ENCODE measurements around the gene INSYN1. TPM values are rescaled to one million over a fixed set of nuclear protein-coding genes. Genes with fewer than 3 reads are reported as not detected.

Gene INSYN1
- total RNA-seq, 6 donors from 2014 or later: 3.1 to 17.1 (median 5.1) TPM

DNA sequence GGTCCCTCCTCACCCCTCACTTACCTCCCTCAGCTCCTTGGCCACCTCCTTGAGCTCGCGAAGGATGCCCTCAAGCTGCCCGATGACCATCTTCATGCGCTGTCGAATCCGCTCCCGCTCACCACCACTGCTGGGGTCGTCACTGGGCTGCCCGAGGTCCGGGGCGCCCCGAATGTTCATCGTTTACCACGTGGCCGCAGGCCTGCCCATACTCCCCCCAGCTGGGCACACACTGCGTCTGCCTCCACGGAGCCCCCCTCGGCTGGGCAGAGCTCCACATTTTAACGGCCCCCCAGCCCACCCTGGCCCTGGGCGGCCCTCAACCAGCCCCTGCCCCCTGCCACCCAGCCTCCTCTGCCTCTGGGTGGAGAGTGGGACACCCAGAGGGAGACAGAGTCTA lies 2.2 kb downstream of the INSYN1 start:
- Histone ChIP-seq H3K4me3 (peak overlapping the region in 1 of 4 donors; percentile 57), H3K27me3 (peaks cover 0 to 22% (median 12%) of the 10 kb centered on the region in 4 donors), H3K36me3 (no peaks in the 10 kb centered on the region), H3K4me1 (peaks cover 8 to 26% (median 12%) of the 10 kb centered on the region in 4 donors), H3K27ac (no peak overlapping the region), H3K9me3 (no peaks in the 10 kb centered on the region)
- DNase-seq (peak in 1 of 2 donors; percentile 62), ATAC-seq (ENCODE audit: low FRiP score in 2 of 2) (no peak)
- TF ChIP-seq CTCF (IDR thresholded peaks at IDR 0.05): no peak
- WGBS, 2 donors: 85 to 86% methylated on average over 19 to 20 of the region's 20 CpGs

- WGBS, 2 donors: 70 to 83% methylated on average over 4 of the region's 4 CpGs
- H3K27ac ChIP-seq: no peak overlapping the region
- no peaks in the 10 kb centered on the region for H3K36me3 ChIP-seq
- TF ChIP-seq CTCF (IDR thresholded peaks at IDR 0.05) (no peak), EP300 (IDR thresholded peaks at IDR 0.05) (no peak), POLR2A (IDR thresholded peaks at IDR 0.05) (no peak), POLR2AphosphoS5 (IDR thresholded peaks at IDR 0.05) (no peak)
- H3K27me3 ChIP-seq: peaks cover 0 to 22% (median 12%) of the 10 kb centered on the region in 4 donors
- DNase-seq: no peak
- H3K4me1 ChIP-seq: peaks cover 8 to 26% (median 12%) of the 10 kb centered on the region in 4 donors
- H3K9me3 ChIP-seq: no peaks in the 10 kb centered on the region
- ATAC-seq (ENCODE audit: low FRiP score in 2 of 2): no peak
- H3K4me3 ChIP-seq: no peak overlapping the region
Observed at GRCh38 chr15:73750438-73750837, 2.7 kb downstream of the INSYN1 start.

DNA sequence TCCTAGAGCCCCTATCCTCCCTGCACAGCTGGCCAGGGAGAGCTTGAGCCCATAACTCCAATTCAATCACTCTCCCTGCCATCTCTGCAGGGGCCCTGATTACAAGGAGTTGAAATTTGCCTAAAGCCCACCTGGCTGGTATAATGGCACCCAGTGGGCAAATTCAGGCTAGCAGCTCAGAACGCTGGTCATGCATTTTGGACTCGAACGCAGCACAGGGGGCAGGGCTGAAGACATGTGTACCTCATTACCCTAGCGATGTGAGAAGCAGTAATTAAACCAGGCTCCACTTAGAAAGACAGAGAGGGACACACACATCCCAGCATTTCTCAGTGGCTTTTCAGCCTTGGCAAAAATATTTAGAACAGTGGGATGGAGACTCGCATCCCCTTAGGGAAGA lies 3.2 kb downstream of the INSYN1 start:
- Histone ChIP-seq H3K9me3 (no peaks in the 10 kb centered on the region), H3K27ac (no peak overlapping the region), H3K4me1 (peaks cover 8 to 26% (median 12%) of the 10 kb centered on the region in 4 donors), H3K36me3 (no peaks in the 10 kb centered on the region), H3K27me3 (peaks cover 0 to 22% (median 12%) of the 10 kb centered on the region in 4 donors), H3K4me3 (no peak overlapping the region)
- 84 to 86% methylated on average over 5 of the region's 5 CpGs for WGBS, 2 donors
- no peak for ATAC-seq (ENCODE audit: low FRiP score in 2 of 2)
- TF ChIP-seq EP300 (IDR thresholded peaks at IDR 0.05) (no peak), CTCF (IDR thresholded peaks at IDR 0.05) (no peak), POLR2A (IDR thresholded peaks at IDR 0.05) (no peak), POLR2AphosphoS5 (IDR thresholded peaks at IDR 0.05) (no peak)
- DNase-seq: no peak

- Histone ChIP-seq H3K4me3 (no peak overlapping the region), H3K27ac (no peak overlapping the region), H3K27me3 (peaks cover 0 to 22% (median 12%) of the 10 kb centered on the region in 4 donors), H3K9me3 (no peaks in the 10 kb centered on the region), H3K36me3 (no peaks in the 10 kb centered on the region), H3K4me1 (peaks cover 8 to 26% (median 12%) of the 10 kb centered on the region in 4 donors)
- ATAC-seq (ENCODE audit: low FRiP score in 2 of 2): no peak
- TF ChIP-seq EP300 (IDR thresholded peaks at IDR 0.05) (no peak), POLR2AphosphoS5 (IDR thresholded peaks at IDR 0.05) (no peak), POLR2A (IDR thresholded peaks at IDR 0.05) (no peak), CTCF (IDR thresholded peaks at IDR 0.05) (no peak)
- no peak for DNase-seq
- 72 to 92% methylated on average over 5 of the region's 5 CpGs for WGBS, 2 donors
Observed at GRCh38 chr15:73749533-73749932, 3.6 kb downstream of the INSYN1 start.

DNA sequence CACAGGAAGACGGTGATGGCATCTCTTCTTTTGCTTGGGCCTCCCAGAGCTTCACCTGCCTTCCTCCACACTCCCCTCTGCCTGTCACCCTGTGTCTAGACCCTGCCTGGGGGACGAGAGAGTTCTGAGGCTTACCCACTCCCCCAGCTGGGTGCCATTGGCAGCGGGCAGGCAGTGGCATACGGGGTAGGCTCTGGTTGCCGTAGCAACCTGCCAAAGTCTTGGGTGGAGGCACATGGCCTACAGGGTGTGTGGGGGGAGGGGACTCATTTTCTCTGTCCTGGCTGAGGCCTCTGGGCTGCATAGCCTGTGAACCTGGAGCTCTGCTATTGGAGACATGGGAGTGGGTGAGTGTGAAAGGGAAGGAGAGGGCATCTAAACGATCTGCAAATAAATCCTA lies 4.4 kb downstream of the INSYN1 start:
- Histone ChIP-seq H3K4me3 (no peak overlapping the region), H3K9me3 (no peaks in the 10 kb centered on the region), H3K36me3 (no peaks in the 10 kb centered on the region), H3K27me3 (peaks cover 0 to 22% (median 12%) of the 10 kb centered on the region in 4 donors), H3K27ac (no peak overlapping the region), H3K4me1 (peaks cover 8 to 26% (median 12%) of the 10 kb centered on the region in 4 donors)
- no peak for ATAC-seq (ENCODE audit: low FRiP score in 2 of 2)
- DNase-seq: no peak
- no peak for TF ChIP-seq POLR2AphosphoS5 (IDR thresholded peaks at IDR 0.05)
- TF ChIP-seq EP300 (IDR thresholded peaks at IDR 0.05): no peak
- no peak for TF ChIP-seq POLR2A (IDR thresholded peaks at IDR 0.05)
- no peak for TF ChIP-seq CTCF (IDR thresholded peaks at IDR 0.05)
- WGBS, 2 donors: 60 to 71% methylated on average over 3 to 6 of the region's 6 CpGs
